GM18858 (cell line): ENCODE data around the gene CST2.
"Not testable (repeated sequence)": the region's sequence is repeated elsewhere in the genome, so short reads cannot be mapped to it uniquely, and the experiment has no call there.

ENCODE experiments used
- ATAC-seq: cut with Tn5 transposase; IDR thresholded peaks from one replicate; pipeline ENCODE4 v1.9.1; 2021; ENCODE audit not compliant: unreplicated experiment

Gene CST2

DNA sequence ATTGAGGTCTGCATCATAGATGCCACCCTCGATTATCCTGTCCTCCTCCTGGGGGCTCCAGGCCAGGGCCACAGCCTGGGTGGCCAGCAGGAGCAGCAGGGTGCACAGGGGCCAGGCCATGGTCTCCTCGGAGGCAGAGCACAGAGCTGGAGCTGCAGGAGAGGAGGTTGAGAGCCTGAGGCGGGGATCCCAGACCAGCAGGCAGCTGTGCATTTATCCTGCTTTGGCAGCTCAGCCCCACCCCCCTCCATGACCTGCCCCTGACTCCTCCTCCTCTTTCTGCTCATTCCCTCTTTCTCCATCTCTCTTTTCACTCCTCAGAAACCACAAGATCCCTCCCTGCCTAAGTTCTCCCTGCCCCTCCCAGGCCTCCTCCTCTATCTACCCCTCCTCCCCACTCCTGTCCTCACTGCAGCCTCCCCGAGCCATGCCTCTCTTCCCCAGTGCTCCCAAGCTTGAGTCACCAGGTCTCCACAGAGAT lies at the start of gene CST2:
CST2 (minus strand) TSS at position 189 of the 481 bp plus-strand sequence; CDS start at position 120, 69 bp downstream.
- ATAC-seq: no peak

GRCh38 chr20:23875606-23876237 lies 49.2 kb upstream of the CST2 start:
- ATAC-seq: no peak

DNA sequence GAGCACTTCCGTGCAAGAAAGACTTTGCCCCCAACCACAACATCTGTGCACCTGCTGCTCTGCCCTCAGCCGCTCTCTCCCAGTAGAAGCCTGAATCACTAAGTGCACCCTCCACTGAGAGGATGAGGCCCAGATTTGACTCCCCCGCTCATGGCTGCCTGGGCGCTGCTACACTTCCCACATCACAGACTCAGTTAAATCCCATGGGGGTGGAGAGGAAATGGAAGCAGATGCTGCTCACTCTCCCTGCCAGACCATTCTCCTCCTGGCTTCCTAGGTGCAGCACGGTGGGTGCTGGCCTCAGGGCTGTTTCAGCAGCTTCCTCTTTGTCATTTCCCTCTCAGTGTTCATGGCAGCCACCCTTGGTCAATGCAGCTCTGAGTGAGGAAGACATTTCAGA lies 48.2 kb upstream of the CST2 start:
- ATAC-seq: no peak

DNA sequence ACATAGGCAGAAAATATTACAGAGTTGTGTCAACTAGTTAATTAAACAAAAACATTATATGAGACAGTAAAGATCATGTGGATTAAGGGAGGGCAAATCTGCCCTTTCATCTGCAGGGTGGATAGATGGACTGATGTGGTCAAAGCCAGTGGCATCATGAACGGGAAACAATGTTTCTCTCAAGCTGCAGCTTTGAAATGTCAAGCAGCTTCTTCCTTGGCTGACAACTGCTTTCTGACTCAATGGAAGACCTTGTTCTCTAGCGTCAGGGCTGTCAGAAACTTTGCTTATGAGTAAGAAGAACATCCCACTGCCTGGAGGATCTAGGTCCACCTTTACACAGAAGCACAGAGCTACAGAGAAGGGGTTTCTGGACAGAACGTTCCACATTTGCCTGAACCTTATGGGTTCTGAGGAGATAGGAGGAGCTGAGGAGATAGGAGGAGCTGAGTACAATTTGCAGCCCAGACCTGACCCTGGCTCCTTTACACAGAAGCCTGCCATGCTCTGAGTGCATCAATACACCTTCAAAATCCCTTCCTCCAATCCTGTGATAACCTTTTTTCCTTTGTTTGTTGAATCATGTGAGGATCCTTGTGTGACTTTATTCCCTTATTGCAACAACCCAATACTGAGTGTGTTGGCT lies 47.0 kb upstream of the CST2 start:
- ATAC-seq: no peak

DNA sequence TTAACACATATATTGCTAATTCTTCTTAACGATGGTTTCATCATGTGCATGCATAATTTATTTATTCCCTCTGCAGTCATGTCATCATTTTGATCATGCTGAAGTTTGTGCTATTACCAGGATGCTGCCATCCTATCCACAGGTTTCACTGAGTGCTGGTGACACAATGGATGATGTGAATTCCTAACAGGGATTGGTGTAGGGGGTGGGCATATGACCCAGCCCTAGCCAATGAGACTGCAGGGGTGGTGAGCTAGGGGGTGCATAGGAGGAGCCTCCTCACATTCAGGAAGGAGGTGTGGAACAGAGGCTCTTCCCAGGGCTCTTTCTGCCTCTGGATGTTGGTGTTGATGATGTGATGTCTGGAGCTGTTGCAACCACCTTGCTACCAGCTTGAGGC lies 45.5 kb upstream of the CST2 start:
- ATAC-seq: no peak

- no peak for ATAC-seq
Measured at GRCh38 chr20:23870461-23870860, 43.9 kb upstream of the CST2 start.

DNA sequence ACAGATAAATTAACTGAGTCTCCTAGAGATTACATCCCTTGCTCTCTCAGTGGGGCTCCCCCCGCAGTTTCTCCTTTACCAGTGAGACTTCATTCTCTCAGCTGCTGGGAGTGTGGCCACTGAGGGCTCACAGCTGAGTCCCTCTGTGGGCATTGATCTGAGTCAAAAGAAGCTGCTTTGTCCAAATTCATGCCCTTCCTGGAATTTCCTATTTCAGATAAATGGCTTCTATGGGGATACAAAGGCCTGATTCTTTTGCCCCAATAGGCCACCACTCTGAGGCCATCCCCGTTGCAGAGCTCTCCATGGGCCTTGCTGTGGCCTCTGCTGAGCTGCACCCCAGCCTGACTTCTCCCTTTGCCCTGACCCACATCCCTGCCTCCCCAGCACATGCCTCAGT lies 43.0 kb upstream of the CST2 start:
- ATAC-seq: no peak

GRCh38 chr20:23868321-23868720 lies 41.8 kb upstream of the CST2 start:
- ATAC-seq: no peak

DNA sequence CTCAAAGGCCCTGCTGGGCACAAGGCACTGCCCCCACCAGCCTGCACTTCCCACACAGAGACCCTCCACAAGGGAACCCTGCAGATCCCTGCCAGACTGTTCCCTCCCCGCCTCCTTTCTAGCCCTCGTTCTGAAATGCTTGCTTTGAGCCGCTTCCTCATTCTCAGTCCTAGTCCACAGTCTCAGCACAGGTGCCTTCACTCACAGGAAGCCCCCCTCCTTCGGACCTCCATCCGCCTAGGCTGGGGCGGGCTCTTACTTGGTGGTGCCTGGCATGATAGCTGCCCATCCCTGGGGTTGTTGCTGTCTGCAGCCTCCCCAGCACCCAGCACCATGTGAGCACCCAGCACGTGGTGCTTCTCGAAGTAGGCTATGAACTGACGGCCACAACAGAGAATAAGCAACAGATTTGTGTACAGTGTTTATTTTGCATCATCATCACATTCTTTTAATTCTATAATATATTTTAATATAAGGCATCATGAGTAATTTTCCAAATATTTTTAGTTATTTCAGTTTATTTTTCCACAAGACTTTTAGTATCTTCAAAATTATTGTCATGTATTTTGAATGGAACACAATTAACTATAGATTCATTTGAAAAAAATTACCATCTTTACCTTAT lies 40.7 kb upstream of the CST2 start:
- no peak for ATAC-seq

DNA sequence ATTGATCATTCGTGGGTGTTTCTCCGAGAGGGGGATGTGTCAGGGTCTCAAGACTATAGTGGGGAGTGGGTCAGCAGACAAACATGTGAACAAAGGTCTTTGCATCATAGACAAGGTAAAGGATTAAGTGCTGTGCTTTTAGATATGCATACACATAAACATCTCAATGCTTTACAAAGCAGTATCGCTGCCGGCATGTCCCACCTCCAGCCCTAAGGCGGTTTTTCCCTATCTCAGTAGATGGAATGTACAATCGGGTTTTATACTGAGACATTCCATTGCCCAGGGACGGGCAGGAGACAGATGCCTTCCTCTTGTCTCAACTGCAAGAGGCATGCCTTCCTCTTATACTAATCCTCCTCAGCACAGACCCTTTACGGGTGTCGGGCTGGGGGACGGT lies 34.2 kb upstream of the CST2 start:
- ATAC-seq: not testable (repeated sequence)

GRCh38 chr20:23857962-23858595 lies 31.6 kb upstream of the CST2 start:
- ATAC-seq: no peak

DNA sequence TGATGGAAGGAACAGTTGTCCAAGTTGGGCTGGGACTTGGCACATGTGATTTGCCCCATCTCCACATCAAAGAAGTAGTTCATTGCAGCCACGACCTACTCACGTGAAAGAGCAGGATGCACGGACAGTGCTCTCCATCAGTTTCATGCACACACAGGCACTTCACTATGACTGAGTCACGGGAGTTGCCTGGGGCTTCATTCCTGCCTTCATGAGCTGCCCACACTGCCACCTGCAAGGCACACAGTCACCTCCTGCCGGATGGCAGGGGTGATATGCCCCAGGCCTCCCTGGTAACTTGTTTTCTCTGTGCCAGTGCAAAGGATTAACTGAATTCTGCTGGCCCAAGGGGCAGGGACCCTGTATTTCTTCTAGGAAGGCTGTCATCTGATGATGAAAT lies 30.2 kb upstream of the CST2 start:
- no peak for ATAC-seq

DNA sequence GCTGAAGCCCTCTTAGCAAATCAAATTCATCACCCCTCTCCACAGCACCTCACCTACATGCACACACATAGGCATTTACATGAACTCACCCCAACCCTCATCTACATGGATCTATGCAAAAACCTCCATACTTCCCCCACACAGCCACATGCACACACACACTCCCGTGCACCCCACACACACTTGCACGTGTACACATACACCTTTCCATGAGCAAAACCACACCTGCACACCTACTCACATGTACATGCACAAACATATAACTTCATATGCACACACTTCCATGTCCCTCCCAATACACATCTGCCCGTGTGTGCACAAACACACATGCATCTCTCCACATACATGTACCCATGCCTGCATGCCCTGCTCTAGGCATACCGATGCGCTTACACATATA lies 29.7 kb upstream of the CST2 start:
- no peak for ATAC-seq

DNA sequence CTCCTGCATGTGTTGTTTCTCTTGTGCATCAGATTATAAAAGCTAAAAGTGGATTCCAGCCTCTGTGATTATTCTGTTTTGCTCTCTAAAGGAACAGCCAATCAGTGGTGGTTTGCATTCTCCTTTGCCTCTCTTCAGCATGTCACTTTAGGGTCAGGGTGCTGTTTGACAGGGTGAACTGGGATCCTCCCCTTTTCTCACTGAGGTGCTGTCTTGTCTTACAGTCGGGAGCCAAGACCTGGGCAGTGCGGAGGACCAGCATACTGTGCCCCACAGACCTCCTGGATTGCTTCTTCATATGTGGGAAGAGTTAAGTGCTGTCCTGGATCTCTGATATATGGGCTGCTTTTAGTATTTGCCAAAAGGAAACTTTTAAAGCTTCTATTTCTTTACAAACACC lies 15.2 kb upstream of the CST2 start:
- no peak for ATAC-seq

DNA sequence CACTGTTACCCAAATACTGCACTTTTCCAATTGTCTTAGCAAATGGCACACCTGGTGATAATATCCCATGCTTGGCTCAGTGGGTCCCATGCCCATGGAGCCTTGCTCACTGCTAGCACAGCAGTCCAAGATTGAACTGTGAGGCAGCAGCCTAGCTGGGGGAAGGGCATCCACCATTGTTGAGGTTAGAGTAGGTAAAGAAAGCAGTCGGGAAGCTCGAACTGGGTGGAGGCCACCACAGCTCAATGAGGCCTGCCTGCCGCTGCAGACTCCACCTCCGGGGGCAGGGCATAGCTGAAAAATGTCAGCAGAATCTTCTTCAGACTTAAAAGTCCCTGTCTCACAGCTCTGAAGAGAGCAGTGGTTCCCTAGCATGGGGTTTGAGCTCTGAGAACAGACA lies 9.2 kb upstream of the CST2 start:
- no peak for ATAC-seq

DNA sequence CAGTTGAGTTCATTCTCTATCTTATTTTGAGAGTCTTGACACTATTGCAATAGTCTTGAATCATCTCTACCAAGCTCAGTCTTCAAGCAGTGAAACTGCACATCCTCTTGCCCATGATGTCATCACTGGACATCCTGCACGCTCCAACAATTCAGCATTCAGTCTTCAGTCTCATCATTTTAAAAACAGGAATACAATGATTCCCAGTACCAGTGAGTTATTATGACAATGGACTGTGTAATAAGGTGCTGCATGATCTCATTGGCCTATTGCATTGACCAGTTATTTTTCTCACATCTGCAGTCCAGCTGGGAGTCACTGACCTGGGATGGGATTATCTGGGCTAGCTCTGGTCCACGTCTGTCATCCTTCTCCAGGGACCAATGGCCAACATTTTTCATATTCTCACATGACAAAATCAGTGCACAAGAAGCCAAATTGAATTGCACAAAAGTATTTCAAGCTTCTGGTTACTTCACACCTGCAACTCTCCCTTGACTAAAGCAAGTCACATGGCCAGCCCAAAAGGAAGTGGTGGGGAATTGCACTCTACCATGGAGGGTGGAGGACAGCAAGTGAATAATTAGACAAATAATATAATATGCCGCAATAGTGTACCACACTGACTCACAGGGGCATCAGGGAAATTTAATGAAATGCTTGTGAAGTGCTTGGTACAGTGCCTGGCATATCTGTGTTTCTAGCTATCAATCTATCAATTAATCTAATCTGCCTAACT lies 6.4 kb upstream of the CST2 start:
- ATAC-seq: no peak

- ATAC-seq: not testable (repeated sequence)
Measured at GRCh38 chr20:23831961-23832360, 5.4 kb upstream of the CST2 start.

GRCh38 chr20:23823621-23824324 lies 2.8 kb downstream of the CST2 start:
- no peak for ATAC-seq

GRCh38 chr20:23823111-23823510 lies 3.4 kb downstream of the CST2 start:
- no peak for ATAC-seq

DNA sequence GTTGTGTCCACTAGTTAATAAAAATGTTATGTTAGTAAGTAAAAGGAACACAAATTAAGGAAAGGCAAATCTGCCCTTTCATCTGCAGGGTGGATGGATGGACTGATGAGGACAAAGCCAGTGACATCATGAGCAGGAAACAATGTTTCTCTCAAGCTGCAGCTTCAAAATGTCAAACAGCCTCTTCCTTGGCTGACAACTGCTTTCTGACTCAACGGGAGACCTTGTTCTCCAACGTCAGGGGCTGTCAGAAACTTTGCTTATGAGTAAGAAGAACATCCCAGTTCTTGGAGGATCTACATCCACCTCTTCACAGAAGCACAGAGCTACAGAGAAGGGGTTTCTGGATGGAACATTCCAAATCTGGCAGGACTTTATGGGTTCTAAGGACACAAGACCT lies 6.0 kb downstream of the CST2 start:
- no peak for ATAC-seq

- ATAC-seq: not testable (repeated sequence)
Measured at GRCh38 chr20:23811559-23811958, 15.0 kb downstream of the CST2 start.
